ENCODE results near the gene COX10. TPM values are rescaled to one million over a fixed set of nuclear protein-coding genes. Genes with fewer than 3 reads are reported as not detected.

COX10 gene
- total and polyA plus RNA-seq, 2 experiments from 2014 or later, result 13.9 to 18.5 TPM

DNA sequence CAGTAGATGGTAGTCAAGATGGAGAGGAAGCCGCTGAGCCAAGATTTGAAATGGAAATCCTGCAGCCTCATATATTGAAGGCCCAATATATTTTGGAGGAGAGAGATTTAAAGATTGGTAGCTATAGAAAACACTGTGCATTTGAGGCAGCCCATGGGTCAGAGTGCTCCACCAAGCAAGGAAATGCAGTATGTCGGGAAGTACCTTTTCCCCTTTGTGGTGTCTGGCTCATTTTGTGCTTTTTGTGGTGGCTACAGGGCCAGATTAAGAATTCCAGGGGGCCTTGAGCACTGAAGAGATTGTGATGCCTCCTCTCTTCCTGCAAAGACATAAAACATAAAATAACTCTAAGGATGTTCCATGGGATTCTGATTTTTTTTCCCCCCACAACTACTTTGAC, 127.8 kb downstream of the COX10 start:
- peaks cover 7% of the 10 kb centered on the region; the same call in 1 of the 2 replicates for H3K4me1 ChIP-seq (ENCODE audit: insufficient read depth)
- H3K79me2 ChIP-seq (ENCODE audit: insufficient read depth), result no peaks in the 10 kb centered on the region
- H3F3A ChIP-seq (ENCODE audit: insufficient read depth), result no peaks in the 10 kb centered on the region
- no peaks in the 10 kb centered on the region for H3K9me3 ChIP-seq (ENCODE audit: low read depth)
- H3K4me2 ChIP-seq (ENCODE audit: unreplicated experiment), result no peak overlapping the region
- in situ Hi-C loops (cut with MboI), result no loop called here
- TF ChIP-seq EZH2phosphoT487 (IDR thresholded peaks at IDR 0.05; ENCODE audit: insufficient read depth, low read depth) (no peak), EZH2 (IDR thresholded peaks at IDR 0.05; ENCODE audit: insufficient read depth, poor library complexity, severe bottlenecking) (no peak)
- H3K27me3 ChIP-seq (replicated peaks; ENCODE audit: insufficient read depth), result no peaks in the 10 kb centered on the region
- H3K4me3 ChIP-seq, result no peak overlapping the region
- H2AFZ ChIP-seq, result no peak overlapping the region
- WGBS, 2 experiments (ENCODE audit: low coverage in 1 of 2, low lambda C conversion rate in 2 of 2, missing lambda C conversion rate in 2 of 2), result 91 to 98% methylated on average over 2 of the region's 2 CpGs
- H3K9me2 ChIP-seq (ENCODE audit: insufficient read depth), result no peaks in the 10 kb centered on the region
- no peaks in the 10 kb centered on the region for H3K36me3 ChIP-seq (ENCODE audit: low read depth)
- DNase-seq, result no peak
- no peak overlapping the region for H3K27ac ChIP-seq
- H3K9ac ChIP-seq, result no peak overlapping the region
- no peaks in the 10 kb centered on the region for H4K20me1 ChIP-seq (ENCODE audit: insufficient read depth)

DNA sequence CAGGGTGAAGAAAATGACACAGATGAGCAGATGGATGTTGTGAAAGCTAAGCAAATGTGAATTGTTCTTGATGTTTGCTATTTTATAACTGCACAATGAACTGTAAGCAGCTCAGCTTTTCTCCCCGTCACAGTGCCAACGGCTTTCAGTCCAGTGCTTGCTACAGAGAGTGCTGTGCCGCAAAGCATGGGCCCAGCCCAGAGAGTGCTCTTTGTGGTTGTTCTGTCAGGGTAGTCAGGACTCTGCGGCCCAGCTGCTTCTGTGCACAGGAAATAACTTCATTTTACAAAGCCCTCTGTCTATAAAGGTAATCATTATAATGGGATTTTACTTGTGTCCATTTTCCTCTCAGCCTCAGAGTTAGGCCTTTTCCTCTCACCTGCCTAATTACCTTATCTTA, 128.3 kb downstream of the COX10 start:
- H3K4me3 ChIP-seq, result no peak overlapping the region
- no peaks in the 10 kb centered on the region for H3K79me2 ChIP-seq (ENCODE audit: insufficient read depth)
- H3K27me3 ChIP-seq (replicated peaks; ENCODE audit: insufficient read depth), result no peaks in the 10 kb centered on the region
- H3K36me3 ChIP-seq (ENCODE audit: low read depth), result no peaks in the 10 kb centered on the region
- in situ Hi-C loops (cut with MboI), result no loop called here
- H3K27ac ChIP-seq, result no peak overlapping the region
- no peaks in the 10 kb centered on the region for H4K20me1 ChIP-seq (ENCODE audit: insufficient read depth)
- no peaks in the 10 kb centered on the region for H3K9me2 ChIP-seq (ENCODE audit: insufficient read depth)
- no peak for DNase-seq
- no peak overlapping the region for H3K4me2 ChIP-seq (ENCODE audit: unreplicated experiment)
- no peak for TF ChIP-seq EZH2phosphoT487 (IDR thresholded peaks at IDR 0.05; ENCODE audit: insufficient read depth, low read depth)
- no peak for TF ChIP-seq EZH2 (IDR thresholded peaks at IDR 0.05; ENCODE audit: insufficient read depth, poor library complexity, severe bottlenecking)
- H3K9me3 ChIP-seq (ENCODE audit: low read depth), result no peaks in the 10 kb centered on the region
- no peak overlapping the region for H3K9ac ChIP-seq
- no peak overlapping the region for H2AFZ ChIP-seq
- H3F3A ChIP-seq (ENCODE audit: insufficient read depth), result no peaks in the 10 kb centered on the region
- WGBS, 2 experiments (ENCODE audit: low coverage in 1 of 2, low lambda C conversion rate in 2 of 2, missing lambda C conversion rate in 2 of 2), result 93 to 98% methylated on average over 4 of the region's 4 CpGs
- peaks cover 7% of the 10 kb centered on the region; the same call in 1 of the 2 replicates for H3K4me1 ChIP-seq (ENCODE audit: insufficient read depth)

DNA sequence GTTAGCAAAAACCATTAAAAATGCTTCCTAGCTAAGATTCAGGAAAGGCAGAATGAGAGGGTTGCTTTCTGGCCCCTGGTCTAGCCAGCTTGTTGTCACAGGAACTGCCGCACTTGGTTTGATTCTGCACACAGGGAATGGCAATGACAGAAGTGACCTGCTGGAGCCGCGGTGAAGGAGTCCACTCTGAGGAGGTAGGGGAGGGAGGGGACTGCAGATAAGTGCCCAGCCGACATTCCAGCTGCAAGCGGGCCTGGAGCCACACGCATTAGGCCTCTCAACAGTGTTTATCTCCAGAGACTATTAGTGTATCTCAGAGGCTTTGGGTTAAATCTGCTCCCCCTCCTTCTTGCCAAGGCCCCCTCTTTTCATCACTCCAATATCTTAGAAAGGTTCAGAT, 128.7 kb downstream of the COX10 start:
- Histone ChIP-seq H3K79me2 (ENCODE audit: insufficient read depth) (no peaks in the 10 kb centered on the region), H3K27me3 (replicated peaks; ENCODE audit: insufficient read depth) (no peaks in the 10 kb centered on the region), H4K20me1 (ENCODE audit: insufficient read depth) (no peaks in the 10 kb centered on the region), H3K9me3 (ENCODE audit: low read depth) (no peaks in the 10 kb centered on the region), H3K9ac (no peak overlapping the region), H3K27ac (no peak overlapping the region), H3K4me3 (no peak overlapping the region), H3F3A (ENCODE audit: insufficient read depth) (no peaks in the 10 kb centered on the region), H3K36me3 (ENCODE audit: low read depth) (no peaks in the 10 kb centered on the region), H2AFZ (no peak overlapping the region), H3K4me1 (ENCODE audit: insufficient read depth) (peaks cover 7% of the 10 kb centered on the region; the same call in 1 of the 2 replicates), H3K4me2 (ENCODE audit: unreplicated experiment) (no peak overlapping the region), H3K9me2 (ENCODE audit: insufficient read depth) (no peaks in the 10 kb centered on the region)
- WGBS, 2 experiments (ENCODE audit: low coverage in 1 of 2, low lambda C conversion rate in 2 of 2, missing lambda C conversion rate in 2 of 2), result 85 to 86% methylated on average over 6 of the region's 6 CpGs
- TF ChIP-seq EZH2phosphoT487 (IDR thresholded peaks at IDR 0.05; ENCODE audit: insufficient read depth, low read depth) (no peak), EZH2 (IDR thresholded peaks at IDR 0.05; ENCODE audit: insufficient read depth, poor library complexity, severe bottlenecking) (no peak)
- no peak for DNase-seq
- in situ Hi-C loops (cut with MboI), result no loop called here

DNA sequence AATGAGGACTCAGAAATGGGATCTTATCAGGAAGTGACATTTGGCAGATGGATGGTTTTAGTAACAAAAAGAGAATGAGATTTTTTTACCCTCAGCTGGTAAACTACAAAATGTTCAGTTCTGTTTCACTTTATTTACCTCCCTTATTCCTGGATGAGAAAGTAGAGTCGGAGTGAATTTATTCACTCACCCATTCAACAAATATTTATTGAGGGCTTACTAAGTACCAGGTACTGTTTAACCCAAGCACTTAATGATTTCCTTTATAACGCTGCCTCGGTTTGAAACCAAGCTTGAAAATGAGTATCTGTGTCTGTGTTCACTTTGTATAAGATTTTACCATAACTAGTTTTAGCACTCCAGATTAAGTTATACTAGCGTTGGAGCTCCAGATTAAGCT, 129.3 kb downstream of the COX10 start:
- TF ChIP-seq EZH2phosphoT487 (IDR thresholded peaks at IDR 0.05; ENCODE audit: insufficient read depth, low read depth) (no peak), EZH2 (IDR thresholded peaks at IDR 0.05; ENCODE audit: insufficient read depth, poor library complexity, severe bottlenecking) (no peak)
- Histone ChIP-seq H3K9me2 (ENCODE audit: insufficient read depth) (no peaks in the 10 kb centered on the region), H3K79me2 (ENCODE audit: insufficient read depth) (no peaks in the 10 kb centered on the region), H3K9ac (no peak overlapping the region), H3K4me3 (no peak overlapping the region), H2AFZ (no peak overlapping the region), H3K27ac (no peak overlapping the region), H3F3A (ENCODE audit: insufficient read depth) (no peaks in the 10 kb centered on the region), H3K36me3 (ENCODE audit: low read depth) (no peaks in the 10 kb centered on the region), H3K9me3 (ENCODE audit: low read depth) (no peaks in the 10 kb centered on the region), H4K20me1 (ENCODE audit: insufficient read depth) (no peaks in the 10 kb centered on the region), H3K4me1 (ENCODE audit: insufficient read depth) (peaks cover 7% of the 10 kb centered on the region; the same call in 1 of the 2 replicates), H3K4me2 (ENCODE audit: unreplicated experiment) (no peak overlapping the region), H3K27me3 (replicated peaks; ENCODE audit: insufficient read depth) (no peaks in the 10 kb centered on the region)
- in situ Hi-C loops (cut with MboI), result no loop called here
- no peak for DNase-seq
- 96 to 98% methylated on average over 4 of the region's 4 CpGs for WGBS, 2 experiments (ENCODE audit: low coverage in 1 of 2, low lambda C conversion rate in 2 of 2, missing lambda C conversion rate in 2 of 2)

DNA sequence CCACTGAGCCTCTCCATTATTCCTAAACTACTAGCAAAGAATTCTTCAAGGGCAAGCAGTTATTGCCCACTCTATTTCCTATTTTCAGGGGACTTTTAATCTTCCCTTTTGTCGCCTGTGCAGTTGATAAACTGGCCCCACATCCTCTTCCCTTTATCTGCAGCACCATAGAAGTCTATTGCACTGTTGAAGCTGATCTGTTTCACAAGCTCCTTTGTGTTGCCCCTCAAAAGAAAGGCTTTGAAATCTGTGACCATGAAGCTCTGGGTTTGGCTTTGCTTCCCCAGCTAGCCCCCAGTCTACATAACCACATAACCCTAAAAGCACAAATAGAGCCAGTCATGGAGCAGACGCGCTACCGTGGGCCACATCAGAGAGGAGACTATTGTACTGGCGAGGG, 130.3 kb downstream of the COX10 start:
- Histone ChIP-seq H3F3A (ENCODE audit: insufficient read depth) (no peaks in the 10 kb centered on the region), H3K36me3 (ENCODE audit: low read depth) (no peaks in the 10 kb centered on the region), H3K4me1 (ENCODE audit: insufficient read depth) (peaks cover 7% of the 10 kb centered on the region; the same call in 1 of the 2 replicates), H3K27me3 (replicated peaks; ENCODE audit: insufficient read depth) (no peaks in the 10 kb centered on the region), H3K79me2 (ENCODE audit: insufficient read depth) (no peaks in the 10 kb centered on the region), H3K27ac (no peak overlapping the region), H4K20me1 (ENCODE audit: insufficient read depth) (no peaks in the 10 kb centered on the region), H3K9me2 (ENCODE audit: insufficient read depth) (no peaks in the 10 kb centered on the region), H3K4me2 (ENCODE audit: unreplicated experiment) (no peak overlapping the region), H3K4me3 (no peak overlapping the region), H3K9me3 (ENCODE audit: low read depth) (no peaks in the 10 kb centered on the region), H3K9ac (no peak overlapping the region), H2AFZ (no peak overlapping the region)
- in situ Hi-C loops (cut with MboI), result no loop called here
- no peak for DNase-seq
- WGBS, 2 experiments (ENCODE audit: low coverage in 1 of 2, low lambda C conversion rate in 2 of 2, missing lambda C conversion rate in 2 of 2), result 98 to 99% methylated on average over 5 of the region's 5 CpGs
- TF ChIP-seq EZH2 (IDR thresholded peaks at IDR 0.05; ENCODE audit: insufficient read depth, poor library complexity, severe bottlenecking) (no peak), EZH2phosphoT487 (IDR thresholded peaks at IDR 0.05; ENCODE audit: insufficient read depth, low read depth) (no peak)

All from GM23248 (cell line).